GM23338 (cell line): ENCODE data around the gene NANS. TPM values are rescaled to one million over a fixed set of nuclear protein-coding genes. Genes with fewer than 3 reads are reported as not detected.

Source experiments
- ATAC-seq: fragments of 200-7000 bp; cut with Tn5 transposase; 3 replicates; pipeline ENCODE4 v1.9.1; 2020
- DNase-seq: peaks from one replicate; pipeline ENCODE4 v3.0.0-alpha.2; 2015; ENCODE audit warnings: low spot score
- H2AFZ ChIP-seq: fragments of 200-600 bp; sonication (generic); 2 replicates; pipeline ENCODE4 v1.8.0; 2016; ENCODE audit warnings: antibody characterized with exemption, mild to moderate bottlenecking, moderate library complexity
- H3F3A ChIP-seq: fragments of 200-600 bp; sonication (generic); replicated peaks from 2 replicates; pipeline ENCODE4 v1.8.0; 2017; ENCODE audit warnings: antibody characterized with exemption, mixed run types, low read depth
- H3K27ac ChIP-seq: fragments of 200-600 bp; sonication (generic); 2 replicates; pipeline ENCODE4 v1.6.1; 2016; ENCODE audit warnings: low read depth
- H3K27me3 ChIP-seq: fragments of 200-600 bp; sonication (generic); 2 replicates; pipeline ENCODE4 v1.8.0; 2016; ENCODE audit warnings: mild to moderate bottlenecking, mixed run types, moderate library complexity; ENCODE audit not compliant: insufficient read depth
- H3K36me3 ChIP-seq: fragments of 200-600 bp; sonication (generic); 2 replicates; pipeline ENCODE4 v1.8.0; 2016; ENCODE audit warnings: mild to moderate bottlenecking; ENCODE audit not compliant: insufficient read depth
- H3K4me1 ChIP-seq: fragments of 200-600 bp; sonication (generic); 2 replicates; pipeline ENCODE4 v1.8.0; 2016; ENCODE audit warnings: mild to moderate bottlenecking, moderate library complexity; ENCODE audit not compliant: insufficient read depth
- H3K4me2 ChIP-seq: fragments of 200-600 bp; sonication (generic); 2 replicates; pipeline ENCODE4 v1.7.1; 2017; ENCODE audit warnings: mixed run types
- H3K4me3 ChIP-seq: fragments of 200-600 bp; sonication (generic); 2 replicates; pipeline ENCODE4 v1.6.1; 2016; ENCODE audit warnings: mixed run types
- H3K79me2 ChIP-seq: fragments of 200-600 bp; sonication (generic); replicated peaks from 2 replicates; pipeline ENCODE4 v1.8.0; 2017; ENCODE audit warnings: mild to moderate bottlenecking; ENCODE audit not compliant: insufficient read depth
- H3K9me2 ChIP-seq: fragments of 200-600 bp; sonication (generic); 2 replicates; pipeline ENCODE4 v1.8.0; 2017; ENCODE audit not compliant: insufficient read depth
- H4K20me1 ChIP-seq: fragments of 200-600 bp; sonication (generic); replicated peaks from 2 replicates; pipeline ENCODE4 v1.8.0; 2017; ENCODE audit warnings: mild to moderate bottlenecking; ENCODE audit not compliant: insufficient read depth
- H3K27ac Mint-ChIP-seq: 2 replicates; pipeline ENCODE4 v1.8.0; 2020; ENCODE audit warnings: inconsistent platforms, mild to moderate bottlenecking, moderate library complexity, mixed read lengths
- H3K27me3 Mint-ChIP-seq: 3 replicates; pipeline ENCODE4 v1.8.0; 2022; ENCODE audit warnings: low read depth, mild to moderate bottlenecking, moderate library complexity, mixed read lengths, inconsistent platforms; ENCODE audit not compliant: insufficient read depth, poor library complexity
- H3K36me3 Mint-ChIP-seq: 3 replicates; pipeline ENCODE4 v1.8.0; 2021; ENCODE audit warnings: low read depth, mild to moderate bottlenecking, inconsistent platforms, moderate library complexity, mixed read lengths
- H3K4me1 Mint-ChIP-seq: 3 replicates; pipeline ENCODE4 v1.8.0; 2020; ENCODE audit warnings: mild to moderate bottlenecking, inconsistent platforms, mixed read lengths
- H3K4me3 Mint-ChIP-seq: 3 replicates; pipeline ENCODE4 v1.8.0; 2021; ENCODE audit warnings: moderate library complexity, mild to moderate bottlenecking, inconsistent platforms, mixed read lengths
- H3K9me3 Mint-ChIP-seq: 3 replicates; pipeline ENCODE4 v1.8.0; 2020; ENCODE audit warnings: moderate library complexity, mild to moderate bottlenecking, inconsistent platforms, mixed read lengths
- CREB1 ChIP-seq: fragments of 250-450 bp; sonication (Bioruptor Pico); IDR thresholded peaks from 2 replicates; pipeline ENCODE4 v1.5.0; 2020; ENCODE audit warnings: low read depth, mild to moderate bottlenecking, moderate library complexity
- JUNB ChIP-seq: IDR thresholded peaks from one replicate; pipeline ENCODE4 v1.6.1; 2016; ENCODE audit warnings: antibody characterized with exemption; ENCODE audit not compliant: unreplicated experiment
- NANOG ChIP-seq: IDR thresholded peaks from 2 replicates; pipeline ENCODE4 v1.6.1; 2016; ENCODE audit warnings: antibody characterized with exemption, borderline replicate concordance
- POLR2AphosphoS5 ChIP-seq: IDR thresholded peaks from 2 replicates; pipeline ENCODE4 v1.6.1; 2016; ENCODE audit warnings: antibody characterized with exemption, low read depth
- ZNF114 ChIP-seq: fragments of 250-450 bp; sonication (Bioruptor Pico); IDR thresholded peaks from 2 replicates; pipeline ENCODE4 v1.5.0; 2020; ENCODE audit warnings: mild to moderate bottlenecking, moderate library complexity
- ZNF462 ChIP-seq: fragments of 250-450 bp; sonication (Bioruptor Pico); IDR thresholded peaks from 2 replicates; pipeline ENCODE4 v1.5.0; 2020; ENCODE audit warnings: mild to moderate bottlenecking, moderate library complexity
- polyA plus RNA-seq: library from polyadenylated mRNA; unstranded; fragments of >200 nt; fragmentation: Nextera tagmentation; extraction: Ambion mirVana; gene quantifications from 2 replicates; pipeline ENCODE4 v1.2.1, GENCODE V29; 2016
- total RNA-seq: library from RNA; depleted of rRNA; stranded (reverse); fragments of >200 nt; shearing (Covaris generic); gene quantifications from 2 replicates; pipeline ENCODE4 v1.2.3, GENCODE V29; 2014
- TF ChIP-seq, protein P1 (sequence below): IDR thresholded peaks from 2 replicates; pipeline ENCODE4 v1.6.1; 2016; ENCODE audit warnings: antibody characterized with exemption

Gene NANS
- total and polyA plus RNA-seq, 2 experiments from 2014 or later, result 67.3 to 77.4 TPM

DNA sequence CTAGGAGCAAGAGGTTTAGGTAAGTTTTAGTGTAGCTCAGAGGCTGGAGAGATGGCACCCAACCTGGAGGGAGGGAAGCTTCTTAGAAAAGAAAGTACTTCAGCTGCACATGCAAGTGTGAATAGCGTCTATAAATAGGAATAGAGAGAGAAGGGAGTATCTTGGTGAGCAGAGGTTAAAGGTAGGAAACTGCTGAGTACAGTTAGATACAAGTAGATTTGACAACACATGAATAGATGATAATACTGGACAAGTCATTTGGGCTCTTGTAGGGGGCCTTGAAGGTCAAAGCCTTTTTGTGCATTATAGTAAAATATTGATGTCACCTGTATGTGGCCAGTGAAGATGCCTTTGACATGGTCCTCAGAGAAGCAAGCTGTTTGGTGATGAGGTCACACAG, 39.2 kb upstream of the NANS start:
- Mint-ChIP-seq H3K27ac (no peak overlapping the region), H3K27me3 (peaks cover 4% of the 10 kb centered on the region), H3K4me3 (no peak overlapping the region), H3K36me3 (peaks cover 48% of the 10 kb centered on the region), H3K4me1 (no peaks in the 10 kb centered on the region), H3K9me3 (no peaks in the 10 kb centered on the region)
- Histone ChIP-seq H3K27me3 (no peaks in the 10 kb centered on the region), H3K79me2 (no peaks in the 10 kb centered on the region), H2AFZ (no peak overlapping the region), H3K4me1 (no peaks in the 10 kb centered on the region), H3K36me3 (peaks cover 29% of the 10 kb centered on the region), H3K27ac (no peak overlapping the region), H4K20me1 (peaks cover 11% of the 10 kb centered on the region; the same call in 1 of the 2 replicates), H3F3A (no peaks in the 10 kb centered on the region), H3K4me2 (no peak overlapping the region), H3K4me3 (no peak overlapping the region), H3K9me2 (no peaks in the 10 kb centered on the region)
- no peak for TF ChIP-seq CREB1 (CRISPR knock-in tag)
- TF ChIP-seq ZNF462, result no peak
- no peak for TF ChIP-seq POLR2AphosphoS5
- no peak for TF ChIP-seq NANOG
- TF ChIP-seq, protein P1, sequence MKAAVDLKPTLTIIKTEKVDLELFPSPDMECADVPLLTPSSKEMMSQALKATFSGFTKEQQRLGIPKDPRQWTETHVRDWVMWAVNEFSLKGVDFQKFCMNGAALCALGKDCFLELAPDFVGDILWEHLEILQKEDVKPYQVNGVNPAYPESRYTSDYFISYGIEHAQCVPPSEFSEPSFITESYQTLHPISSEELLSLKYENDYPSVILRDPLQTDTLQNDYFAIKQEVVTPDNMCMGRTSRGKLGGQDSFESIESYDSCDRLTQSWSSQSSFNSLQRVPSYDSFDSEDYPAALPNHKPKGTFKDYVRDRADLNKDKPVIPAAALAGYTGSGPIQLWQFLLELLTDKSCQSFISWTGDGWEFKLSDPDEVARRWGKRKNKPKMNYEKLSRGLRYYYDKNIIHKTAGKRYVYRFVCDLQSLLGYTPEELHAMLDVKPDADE, result no peak
- no peak for TF ChIP-seq ZNF114 (CRISPR knock-in tag)
- no peak for TF ChIP-seq JUNB
- ATAC-seq (no peak), DNase-seq (no peak)
